OCI-LY1 (cell line): ENCODE measurements around the gene AGFG1.

ENCODE experiments used
- CTCF ChIP-seq: fragments of 200-600 bp; sonication (generic), shearing (Covaris generic); IDR thresholded peaks from 2 replicates; pipeline ENCODE4 v1.5.1; 2017; ENCODE audit warnings: mild to moderate bottlenecking, antibody characterized with exemption, low read length, moderate library complexity, mixed read lengths
- EZH2 ChIP-seq: fragments of 200-600 bp; sonication (generic), shearing (Covaris generic); IDR thresholded peaks from 2 replicates; pipeline ENCODE4 v1.8.0; 2017; ENCODE audit warnings: borderline replicate concordance, mixed run types, mild to moderate bottlenecking, antibody characterized with exemption, low read length, moderate library complexity, mixed read lengths

- TF ChIP-seq CTCF (no peak), EZH2 (no peak)
These were observed 34.5 kb downstream of the AGFG1 start for GRCh38 chr2:227506456-227506855.
